Measurements from ENCODE around the gene LY86.
"Not testable (repeated sequence)": the region's sequence is repeated elsewhere in the genome, so short reads cannot be mapped to it uniquely, and the experiment has no call there.

The LY86 gene

DNA sequence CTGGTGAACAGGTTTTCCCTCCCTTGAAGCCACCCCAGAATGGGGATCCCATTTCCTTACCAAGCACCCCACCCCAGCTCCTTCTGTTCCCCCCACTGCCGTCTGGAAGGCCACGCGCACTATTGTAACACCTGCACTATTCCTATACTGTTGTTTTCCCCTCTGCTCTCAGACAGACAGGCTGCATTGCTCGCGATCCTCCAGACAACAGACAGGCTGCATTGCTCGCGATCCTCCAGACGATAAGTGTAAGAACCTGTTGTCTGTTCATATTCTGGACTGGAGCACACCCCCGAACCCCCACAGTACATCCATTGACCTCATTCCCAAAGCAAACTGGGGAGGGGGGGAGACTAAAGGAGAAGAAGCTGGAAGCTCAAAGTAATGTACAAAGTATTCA lies 72.7 kb downstream of the LY86 start:
- DNase-seq (ENCODE audit: extremely low spot score): no peak
- CTCF ChIA-PET: no interaction called here
- POLR2A ChIA-PET: no interaction called here
- TF ChIP-seq FOXM1 (IDR thresholded peaks at IDR 0.05; ENCODE audit: borderline replicate concordance): no peak
- TF ChIP-seq LEF1 (IDR thresholded peaks at IDR 0.05; ENCODE audit: borderline replicate concordance): no peak
- no peak for TF ChIP-seq ARNT (IDR thresholded peaks at IDR 0.05)
- TF ChIP-seq, protein P1, sequence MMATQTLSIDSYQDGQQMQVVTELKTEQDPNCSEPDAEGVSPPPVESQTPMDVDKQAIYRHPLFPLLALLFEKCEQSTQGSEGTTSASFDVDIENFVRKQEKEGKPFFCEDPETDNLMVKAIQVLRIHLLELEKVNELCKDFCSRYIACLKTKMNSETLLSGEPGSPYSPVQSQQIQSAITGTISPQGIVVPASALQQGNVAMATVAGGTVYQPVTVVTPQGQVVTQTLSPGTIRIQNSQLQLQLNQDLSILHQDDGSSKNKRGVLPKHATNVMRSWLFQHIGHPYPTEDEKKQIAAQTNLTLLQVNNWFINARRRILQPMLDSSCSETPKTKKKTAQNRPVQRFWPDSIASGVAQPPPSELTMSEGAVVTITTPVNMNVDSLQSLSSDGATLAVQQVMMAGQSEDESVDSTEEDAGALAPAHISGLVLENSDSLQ (IDR thresholded peaks at IDR 0.05): no peak
- no peak for TF ChIP-seq SP1 (IDR thresholded peaks at IDR 0.05)
- TF ChIP-seq HDGF (IDR thresholded peaks at IDR 0.05; ENCODE audit: borderline replicate concordance): no peak
- TF ChIP-seq BHLHE40 (IDR thresholded peaks at IDR 0.05; ENCODE audit: borderline replicate concordance): no peak
- TF ChIP-seq FOXA1 (IDR thresholded peaks at IDR 0.05): no peak
- no peak for TF ChIP-seq ZNF384 (IDR thresholded peaks at IDR 0.05)
- no peak for TF ChIP-seq TARDBP (IDR thresholded peaks at IDR 0.05)
- no peak for TF ChIP-seq NFRKB (IDR thresholded peaks at IDR 0.05)
- no peak for TF ChIP-seq FOXK2 (IDR thresholded peaks at IDR 0.05)

DNA sequence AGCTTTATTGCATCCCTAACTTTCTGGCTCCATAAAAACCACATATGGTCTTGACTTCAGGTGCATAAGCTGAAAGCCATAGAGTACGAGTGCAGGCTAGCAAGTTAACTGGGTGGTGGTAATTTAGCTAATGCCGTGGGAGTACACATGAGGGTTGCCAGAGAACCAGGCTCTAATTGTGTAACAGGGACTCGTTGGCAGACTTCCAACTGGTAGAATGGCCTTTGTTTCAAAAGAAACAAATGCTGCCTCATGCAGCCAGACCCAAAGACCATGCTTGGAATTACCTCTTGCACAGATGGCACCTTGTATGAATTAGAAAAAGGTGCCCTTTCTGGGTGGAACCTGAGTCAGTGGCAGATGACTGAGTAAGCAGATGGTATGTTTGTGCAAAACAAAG lies 73.2 kb downstream of the LY86 start:
- ChIA-PET CTCF (no interaction called here), POLR2A (no interaction called here)
- TF ChIP-seq SUZ12 (IDR thresholded peaks at IDR 0.05) (no peak), SP1 (IDR thresholded peaks at IDR 0.05) (no peak), LEF1 (IDR thresholded peaks at IDR 0.05; ENCODE audit: borderline replicate concordance) (no peak), ZNF384 (IDR thresholded peaks at IDR 0.05) (no peak), ELF4 (IDR thresholded peaks at IDR 0.05) (no peak), BHLHE40 (IDR thresholded peaks at IDR 0.05; ENCODE audit: borderline replicate concordance) (no peak), NFRKB (IDR thresholded peaks at IDR 0.05) (no peak), L3MBTL2 (conservative IDR thresholded peaks at IDR 0.05) (no peak), FOXM1 (IDR thresholded peaks at IDR 0.05; ENCODE audit: borderline replicate concordance) (no peak), HDGF (IDR thresholded peaks at IDR 0.05; ENCODE audit: borderline replicate concordance) (no peak), TARDBP (IDR thresholded peaks at IDR 0.05) (no peak), ARNT (IDR thresholded peaks at IDR 0.05) (no peak), CTBP1 (IDR thresholded peaks at IDR 0.05; ENCODE audit: borderline replicate concordance) (no peak), FOXK2 (IDR thresholded peaks at IDR 0.05) (no peak), FOXA1 (IDR thresholded peaks at IDR 0.05) (no peak)
- TF ChIP-seq, protein P1 (IDR thresholded peaks at IDR 0.05): no peak
- DNase-seq (ENCODE audit: extremely low spot score): no peak

DNA sequence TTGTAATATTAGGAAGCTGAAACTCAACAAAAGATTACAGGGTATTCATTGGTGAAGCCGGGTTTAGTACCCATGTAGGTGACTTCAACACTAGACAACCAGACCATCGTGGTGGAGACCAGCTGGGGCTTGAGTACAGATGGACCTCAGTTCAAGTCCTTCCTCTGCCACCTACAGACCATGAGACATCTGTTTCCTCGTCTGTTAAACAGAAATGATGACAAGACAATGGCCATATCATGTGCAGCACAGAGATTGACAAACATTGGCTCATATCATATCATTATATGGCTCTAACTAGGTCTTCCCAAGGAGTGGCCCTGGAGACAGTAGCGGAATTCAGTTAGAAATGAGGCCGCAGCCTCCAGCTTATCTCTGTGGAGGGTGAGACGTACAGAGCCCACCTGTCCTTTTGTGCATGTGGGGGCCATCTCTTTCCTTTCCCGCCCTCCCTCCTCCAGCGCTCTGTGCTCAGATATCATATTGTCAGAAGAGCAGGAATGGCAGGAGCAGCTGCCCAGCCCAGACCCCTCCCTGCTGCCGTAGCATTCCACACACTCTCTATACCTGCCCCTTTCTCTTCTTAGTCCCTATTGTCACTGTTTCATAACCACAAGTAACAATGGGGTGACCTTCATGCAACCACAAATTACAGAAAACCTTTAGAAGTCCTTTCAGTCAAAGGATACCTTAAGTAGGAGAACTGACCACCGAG lies 75.1 kb downstream of the LY86 start:
- TF ChIP-seq LEF1 (IDR thresholded peaks at IDR 0.05; ENCODE audit: borderline replicate concordance) (no peak), L3MBTL2 (conservative IDR thresholded peaks at IDR 0.05) (no peak), SUZ12 (IDR thresholded peaks at IDR 0.05) (no peak), BHLHE40 (IDR thresholded peaks at IDR 0.05; ENCODE audit: borderline replicate concordance) (no peak), TARDBP (IDR thresholded peaks at IDR 0.05) (no peak), FOXM1 (IDR thresholded peaks at IDR 0.05; ENCODE audit: borderline replicate concordance) (no peak), HDGF (IDR thresholded peaks at IDR 0.05; ENCODE audit: borderline replicate concordance) (no peak), FOXK2 (IDR thresholded peaks at IDR 0.05) (no peak), FOXA1 (IDR thresholded peaks at IDR 0.05) (no peak), SP1 (IDR thresholded peaks at IDR 0.05) (no peak), NFRKB (IDR thresholded peaks at IDR 0.05) (no peak), ELF4 (IDR thresholded peaks at IDR 0.05) (no peak), ZNF384 (IDR thresholded peaks at IDR 0.05) (no peak), ARNT (IDR thresholded peaks at IDR 0.05) (no peak), CTBP1 (IDR thresholded peaks at IDR 0.05; ENCODE audit: borderline replicate concordance) (no peak)
- TF ChIP-seq, protein P1 (IDR thresholded peaks at IDR 0.05): no peak
- POLR2A ChIA-PET: interaction anchor here (0.9 kb wide), 1 partner anchor 15 kb away, joined by 3 read pairs; no protein-coding TSS in a partner anchor
- no peak for DNase-seq (ENCODE audit: extremely low spot score)
- CTCF ChIA-PET: no interaction called here

DNA sequence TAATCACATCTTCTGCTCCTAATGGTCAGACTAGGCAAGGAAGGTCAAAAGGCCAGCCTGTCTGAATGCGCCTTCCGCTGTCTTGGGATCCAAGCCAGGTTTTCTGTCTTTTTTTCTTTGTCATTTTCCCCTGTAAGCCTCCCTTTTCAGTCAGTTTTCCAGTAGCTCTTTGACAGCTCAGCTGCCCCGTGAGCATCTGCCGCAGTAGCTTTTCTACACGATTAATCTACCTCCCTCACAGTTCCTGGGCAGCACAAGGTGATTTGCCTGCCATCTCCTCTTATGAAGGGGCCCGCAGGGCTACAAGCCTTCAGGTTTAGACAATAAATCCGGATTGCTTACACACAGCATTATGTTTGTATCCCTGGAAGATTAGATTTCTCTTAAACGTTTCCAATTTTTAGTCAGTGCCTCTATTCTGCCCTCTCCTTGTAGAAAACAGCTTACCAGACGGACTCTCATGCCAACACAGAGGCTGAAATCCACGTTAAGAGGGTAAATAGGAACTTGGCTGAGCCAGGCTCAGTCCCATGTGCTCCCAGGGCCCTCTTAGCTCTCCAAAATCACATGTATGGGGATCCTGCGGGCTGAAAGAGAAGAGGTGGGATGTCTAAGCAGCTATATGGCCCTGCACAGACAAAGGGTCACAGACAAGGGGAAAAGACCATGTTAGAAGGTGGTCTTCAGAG lies 77.2 kb downstream of the LY86 start:
- POLR2A ChIA-PET: no interaction called here
- CTCF ChIA-PET: interaction anchor here (0.8 kb wide), 1 partner anchor 29 kb away, joined by 4 read pairs; no protein-coding TSS in a partner anchor
- DNase-seq (ENCODE audit: extremely low spot score): no peak
- TF ChIP-seq FOXA1 (IDR thresholded peaks at IDR 0.05) (no peak), FOXK2 (IDR thresholded peaks at IDR 0.05) (no peak), SUZ12 (IDR thresholded peaks at IDR 0.05) (no peak), ARNT (IDR thresholded peaks at IDR 0.05) (no peak), ZNF384 (IDR thresholded peaks at IDR 0.05) (no peak), SP1 (IDR thresholded peaks at IDR 0.05) (no peak), BHLHE40 (IDR thresholded peaks at IDR 0.05; ENCODE audit: borderline replicate concordance) (no peak), TARDBP (IDR thresholded peaks at IDR 0.05) (no peak), ELF4 (IDR thresholded peaks at IDR 0.05) (no peak), NFRKB (IDR thresholded peaks at IDR 0.05) (no peak), L3MBTL2 (conservative IDR thresholded peaks at IDR 0.05) (no peak), CTBP1 (IDR thresholded peaks at IDR 0.05; ENCODE audit: borderline replicate concordance) (no peak), HDGF (IDR thresholded peaks at IDR 0.05; ENCODE audit: borderline replicate concordance) (no peak), FOXM1 (IDR thresholded peaks at IDR 0.05; ENCODE audit: borderline replicate concordance) (no peak), LEF1 (IDR thresholded peaks at IDR 0.05; ENCODE audit: borderline replicate concordance) (no peak)
- TF ChIP-seq, protein P1 (IDR thresholded peaks at IDR 0.05): no peak

DNA sequence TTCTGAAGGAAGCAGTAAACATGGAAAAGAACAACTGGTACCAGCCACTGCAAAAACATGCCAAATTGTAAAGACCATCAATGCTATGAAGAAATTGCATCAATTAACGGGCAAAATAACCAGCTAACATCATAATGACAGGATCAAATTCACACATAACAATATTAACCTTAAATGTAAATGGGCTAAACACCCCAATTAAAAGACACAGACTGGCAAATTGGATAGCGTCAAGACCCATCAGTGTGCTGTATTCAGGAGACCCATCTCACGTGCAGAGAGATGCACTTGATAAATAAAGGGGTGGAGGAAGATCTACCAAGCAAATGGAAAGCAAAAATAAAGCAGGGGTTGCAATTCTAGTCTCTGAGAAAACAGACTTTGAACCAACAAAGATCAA lies 81.6 kb downstream of the LY86 start:
- POLR2A ChIA-PET; DNase-seq (ENCODE audit: extremely low spot score); CTCF ChIA-PET: not testable (repeated sequence)

Measured in HEK293T (cell line).